ENCODE results near the gene YPEL2. TPM values are rescaled to one million over a fixed set of nuclear protein-coding genes. Genes with fewer than 3 reads are reported as not detected.

Gene YPEL2
- total RNA-seq, 1 donor from 2014 or later: 19.5 TPM

- TF ChIP-seq, protein P1, sequence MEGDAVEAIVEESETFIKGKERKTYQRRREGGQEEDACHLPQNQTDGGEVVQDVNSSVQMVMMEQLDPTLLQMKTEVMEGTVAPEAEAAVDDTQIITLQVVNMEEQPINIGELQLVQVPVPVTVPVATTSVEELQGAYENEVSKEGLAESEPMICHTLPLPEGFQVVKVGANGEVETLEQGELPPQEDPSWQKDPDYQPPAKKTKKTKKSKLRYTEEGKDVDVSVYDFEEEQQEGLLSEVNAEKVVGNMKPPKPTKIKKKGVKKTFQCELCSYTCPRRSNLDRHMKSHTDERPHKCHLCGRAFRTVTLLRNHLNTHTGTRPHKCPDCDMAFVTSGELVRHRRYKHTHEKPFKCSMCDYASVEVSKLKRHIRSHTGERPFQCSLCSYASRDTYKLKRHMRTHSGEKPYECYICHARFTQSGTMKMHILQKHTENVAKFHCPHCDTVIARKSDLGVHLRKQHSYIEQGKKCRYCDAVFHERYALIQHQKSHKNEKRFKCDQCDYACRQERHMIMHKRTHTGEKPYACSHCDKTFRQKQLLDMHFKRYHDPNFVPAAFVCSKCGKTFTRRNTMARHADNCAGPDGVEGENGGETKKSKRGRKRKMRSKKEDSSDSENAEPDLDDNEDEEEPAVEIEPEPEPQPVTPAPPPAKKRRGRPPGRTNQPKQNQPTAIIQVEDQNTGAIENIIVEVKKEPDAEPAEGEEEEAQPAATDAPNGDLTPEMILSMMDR (IDR thresholded peaks at IDR 0.05): no peak
- ATAC-seq (ENCODE audit: low read depth) (no peak), DNase-seq (no peak)
- no peaks in the 10 kb centered on the region for H3K27me3 Mint-ChIP-seq
- H3K4me3 Mint-ChIP-seq: no peak overlapping the region
- H3K27ac Mint-ChIP-seq: no peak overlapping the region
- H3K36me3 Mint-ChIP-seq (ENCODE audit: low read depth): peaks cover 8% of the 10 kb centered on the region
- CTCF ChIA-PET: interaction anchor here (0.9 kb wide), 1 partner anchor 70 kb away, joined by 3 read pairs; no protein-coding TSS in a partner anchor
- intact Hi-C loops (cut with micrococcal nuclease): no loop called here
- no peaks in the 10 kb centered on the region for H3K9me3 Mint-ChIP-seq
- POLR2A ChIA-PET: interaction anchor here (0.6 kb wide), 1 partner anchor 17 kb away, joined by 4 read pairs; no protein-coding TSS in a partner anchor
- peaks cover 33% of the 10 kb centered on the region for H3K4me1 Mint-ChIP-seq
These were observed 49.0 kb downstream of the YPEL2 start for GRCh38 chr17:59380474-59380873.

DNA sequence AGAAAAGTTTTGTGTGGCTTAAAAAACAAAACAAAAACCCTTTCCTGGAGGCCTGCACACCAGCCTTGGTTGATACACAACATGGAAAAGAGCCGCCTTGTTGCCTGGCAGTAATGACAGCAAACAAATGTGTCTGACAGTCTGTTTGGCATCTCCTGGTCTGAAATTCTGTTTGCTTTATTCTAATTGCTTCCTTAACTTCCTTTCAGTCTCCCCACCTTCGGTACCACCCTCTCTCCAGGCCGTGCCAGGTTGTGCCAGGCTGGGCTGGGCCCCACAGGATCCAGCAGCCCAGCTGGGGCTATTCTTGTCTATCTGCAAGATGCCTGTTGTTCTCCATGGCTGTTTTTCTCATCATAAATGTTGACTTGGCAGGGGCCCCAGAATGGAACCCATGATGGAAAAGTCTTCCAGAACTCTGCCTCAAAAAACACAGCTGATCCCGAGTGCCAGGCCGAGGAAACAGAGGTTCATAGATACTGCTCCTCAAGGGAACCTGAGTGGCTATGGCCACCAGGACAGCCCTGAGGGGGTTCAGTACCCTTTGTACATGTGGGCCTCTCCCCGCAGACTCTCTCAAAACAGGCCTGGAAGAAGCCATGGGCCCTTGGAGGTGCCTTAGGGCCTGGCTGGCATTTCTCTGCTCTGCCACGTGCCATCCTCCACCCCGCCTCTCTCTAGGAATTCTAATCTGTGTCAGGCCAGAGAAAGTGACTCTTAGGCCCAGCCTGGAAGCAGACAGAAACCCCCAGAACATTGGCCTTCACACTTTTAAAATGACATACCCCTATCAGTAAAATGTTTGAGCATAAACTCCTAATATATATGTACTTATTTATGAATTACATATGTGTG, 50.5 kb downstream of the YPEL2 start:
- no peak for ATAC-seq (ENCODE audit: low read depth)
- no peak overlapping the region for H3K4me3 Mint-ChIP-seq
- no peak for DNase-seq
- H3K27me3 Mint-ChIP-seq: no peaks in the 10 kb centered on the region
- intact Hi-C loops (cut with micrococcal nuclease): no loop called here
- H3K4me1 Mint-ChIP-seq: peaks cover 20% of the 10 kb centered on the region
- H3K9me3 Mint-ChIP-seq: no peaks in the 10 kb centered on the region
- ChIA-PET CTCF (no interaction called here), POLR2A (no interaction called here)
- TF ChIP-seq, protein P1 (IDR thresholded peaks at IDR 0.05): no peak
- peak overlapping the region; percentile 35 for H3K27ac Mint-ChIP-seq
- peaks cover 8% of the 10 kb centered on the region for H3K36me3 Mint-ChIP-seq (ENCODE audit: low read depth)

DNA sequence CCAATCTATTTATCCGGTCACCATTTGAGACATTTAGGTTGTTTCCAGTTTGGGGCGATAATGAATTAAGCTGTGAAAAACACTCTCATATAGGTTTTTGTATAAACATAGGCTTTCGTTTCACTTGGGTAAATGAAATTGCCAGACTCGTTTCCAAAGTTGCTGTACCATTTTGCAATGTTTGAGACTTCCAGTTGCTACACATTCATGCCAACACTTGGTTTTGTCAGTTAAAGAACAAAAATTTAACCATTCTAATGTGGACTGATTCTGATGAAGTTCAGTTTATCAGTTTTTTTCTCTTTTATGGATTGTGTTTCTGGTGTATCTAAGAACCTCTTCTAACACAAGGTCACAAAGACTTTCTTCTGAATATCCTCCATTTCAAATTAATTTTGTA, 52.4 kb downstream of the YPEL2 start:
- H3K9me3 Mint-ChIP-seq: no peaks in the 10 kb centered on the region
- H3K4me1 Mint-ChIP-seq: peaks cover 11% of the 10 kb centered on the region
- no peaks in the 10 kb centered on the region for H3K27me3 Mint-ChIP-seq
- DNase-seq (no peak), ATAC-seq (ENCODE audit: low read depth) (no peak)
- TF ChIP-seq, protein P1 (IDR thresholded peaks at IDR 0.05): no peak
- POLR2A ChIA-PET: no interaction called here
- peaks cover 12% of the 10 kb centered on the region for H3K36me3 Mint-ChIP-seq (ENCODE audit: low read depth)
- no peak overlapping the region for H3K27ac Mint-ChIP-seq
- CTCF ChIA-PET: no interaction called here
- intact Hi-C loops (cut with micrococcal nuclease): no loop called here
- H3K4me3 Mint-ChIP-seq: no peak overlapping the region

- TF ChIP-seq, protein P1 (IDR thresholded peaks at IDR 0.05): no peak
- no peaks in the 10 kb centered on the region for H3K27me3 Mint-ChIP-seq
- H3K4me1 Mint-ChIP-seq: no peaks in the 10 kb centered on the region
- peaks cover 31% of the 10 kb centered on the region for H3K36me3 Mint-ChIP-seq (ENCODE audit: low read depth)
- intact Hi-C loops (cut with micrococcal nuclease): no loop called here
- POLR2A ChIA-PET: no interaction called here
- H3K27ac Mint-ChIP-seq: no peak overlapping the region
- CTCF ChIA-PET: interaction anchor here (0.6 to 1.2 kb wide), 3 partner anchors 52 to 128 kb away, joined by 3 to 5 read pairs (median 3); no protein-coding TSS in a partner anchor
- DNase-seq (no peak), ATAC-seq (ENCODE audit: low read depth) (no peak)
- no peaks in the 10 kb centered on the region for H3K9me3 Mint-ChIP-seq
- H3K4me3 Mint-ChIP-seq: no peak overlapping the region
These were observed 56.1 kb downstream of the YPEL2 start for GRCh38 chr17:59387351-59388068.

GRCh38 chr17:59388069-59388556, 56.7 kb downstream of the YPEL2 start:
- TF ChIP-seq, protein P1 (IDR thresholded peaks at IDR 0.05): no peak
- H3K9me3 Mint-ChIP-seq: no peaks in the 10 kb centered on the region
- ATAC-seq (ENCODE audit: low read depth) (no peak), DNase-seq (no peak)
- CTCF ChIA-PET: interaction anchor here (0.6 to 0.8 kb wide), 2 partner anchors 52 to 128 kb away, joined by 3 to 5 read pairs; no protein-coding TSS in a partner anchor
- no peaks in the 10 kb centered on the region for H3K4me1 Mint-ChIP-seq
- no peak overlapping the region for H3K27ac Mint-ChIP-seq
- intact Hi-C loops (cut with micrococcal nuclease): no loop called here
- H3K4me3 Mint-ChIP-seq: no peak overlapping the region
- POLR2A ChIA-PET: no interaction called here
- H3K36me3 Mint-ChIP-seq (ENCODE audit: low read depth): peaks cover 37% of the 10 kb centered on the region
- H3K27me3 Mint-ChIP-seq: no peaks in the 10 kb centered on the region
